Astrocyte (in vitro differentiated cells and primary cell): Measurements from ENCODE around the gene TLX2. TPM values are rescaled to one million over a fixed set of nuclear protein-coding genes. Genes with fewer than 3 reads are reported as not detected.

Experiments used
- DNase-seq: peaks from one replicate; pipeline ENCODE4 v3.0.0-alpha.2; 2010; ENCODE audit warnings: low read depth
- FAIRE-seq: peaks from 2 replicates; lab custom pipeline; 2011; peaks lifted over from hg19 to GRCh38; lab: Jason Lieb, UNC
- H2AFZ ChIP-seq: 2 replicates; pipeline ENCODE4 v1.6.0; 2012; ENCODE audit warnings: low read depth, low read length, inconsistent platforms
- H3K27ac ChIP-seq: 2 replicates; pipeline ENCODE4 v1.5.1; 2011; ENCODE audit warnings: low read depth, low read length, inconsistent platforms
- H3K27me3 ChIP-seq: 2 replicates; pipeline ENCODE4 v1.6.0; 2011; ENCODE audit warnings: low read length, inconsistent platforms; ENCODE audit not compliant: insufficient read depth
- H3K36me3 ChIP-seq: 2 replicates; pipeline ENCODE4 v1.5.1; 2011; ENCODE audit warnings: low read length, inconsistent platforms; ENCODE audit not compliant: insufficient read depth
- H3K4me1 ChIP-seq: 2 replicates; pipeline ENCODE4 v1.5.1; 2011; ENCODE audit warnings: low read length, inconsistent platforms; ENCODE audit not compliant: insufficient read depth
- H3K4me2 ChIP-seq: 2 replicates; pipeline ENCODE4 v1.6.0; 2012; ENCODE audit warnings: low read length, inconsistent platforms
- H3K4me3 ChIP-seq: 2 replicates; pipeline ENCODE4 v1.5.1; 2011; ENCODE audit warnings: low read depth, mild to moderate bottlenecking, low read length, inconsistent platforms; ENCODE audit not compliant: insufficient read depth
- H3K79me2 ChIP-seq: 2 replicates; pipeline ENCODE4 v1.6.0; 2012; ENCODE audit warnings: mild to moderate bottlenecking, low read length, inconsistent platforms; ENCODE audit not compliant: insufficient read depth
- H3K9ac ChIP-seq: 2 replicates; pipeline ENCODE4 v1.6.0; 2012; ENCODE audit warnings: mild to moderate bottlenecking, low read length, inconsistent platforms
- H3K9me3 ChIP-seq: 2 replicates; pipeline ENCODE4 v1.5.1; 2012; ENCODE audit warnings: low read depth, mild to moderate bottlenecking, low read length, inconsistent platforms; ENCODE audit not compliant: insufficient read depth
- H4K20me1 ChIP-seq: 2 replicates; pipeline ENCODE4 v1.6.0; 2012; ENCODE audit warnings: low read length, inconsistent platforms; ENCODE audit not compliant: insufficient read depth
- H3K27ac Mint-ChIP-seq: one replicate; pipeline ENCODE4 v1.8.0; 2021; ENCODE audit warnings: mild to moderate bottlenecking, mixed read lengths; ENCODE audit not compliant: unreplicated experiment
- H3K27me3 Mint-ChIP-seq: one replicate; pipeline ENCODE4 v1.8.0; 2021; ENCODE audit warnings: low read depth, mixed read lengths; ENCODE audit not compliant: unreplicated experiment
- H3K36me3 Mint-ChIP-seq: one replicate; pipeline ENCODE4 v1.8.0; 2021; ENCODE audit warnings: low read depth, mixed read lengths; ENCODE audit not compliant: unreplicated experiment
- H3K4me1 Mint-ChIP-seq: one replicate; pipeline ENCODE4 v1.8.0; 2021; ENCODE audit warnings: low read depth, mixed read lengths; ENCODE audit not compliant: unreplicated experiment
- H3K4me3 Mint-ChIP-seq: one replicate; pipeline ENCODE4 v1.8.0; 2021; ENCODE audit warnings: mild to moderate bottlenecking, moderate library complexity, mixed read lengths; ENCODE audit not compliant: unreplicated experiment
- H3K9me3 Mint-ChIP-seq: one replicate; pipeline ENCODE4 v1.8.0; 2021; ENCODE audit warnings: mild to moderate bottlenecking, mixed read lengths; ENCODE audit not compliant: unreplicated experiment
- CTCF ChIP-seq: IDR thresholded peaks from 2 replicates; pipeline ENCODE4 v1.5.1; 2011; ENCODE audit warnings: low read depth, mild to moderate bottlenecking, inconsistent platforms, low read length, moderate library complexity; ENCODE audit not compliant: insufficient read depth
- EZH2 ChIP-seq: IDR thresholded peaks from 2 replicates; pipeline ENCODE4 v1.6.1; 2012; ENCODE audit warnings: mild to moderate bottlenecking, low read length, inconsistent platforms; ENCODE audit not compliant: insufficient read depth
- total RNA-seq: library from RNA; stranded (reverse); gene quantifications from 2 replicates; pipeline ENCODE4 v1.2.1, GENCODE V29; 2021

TLX2 gene
- total RNA-seq, 1 donor from 2014 or later, result not detected

DNA sequence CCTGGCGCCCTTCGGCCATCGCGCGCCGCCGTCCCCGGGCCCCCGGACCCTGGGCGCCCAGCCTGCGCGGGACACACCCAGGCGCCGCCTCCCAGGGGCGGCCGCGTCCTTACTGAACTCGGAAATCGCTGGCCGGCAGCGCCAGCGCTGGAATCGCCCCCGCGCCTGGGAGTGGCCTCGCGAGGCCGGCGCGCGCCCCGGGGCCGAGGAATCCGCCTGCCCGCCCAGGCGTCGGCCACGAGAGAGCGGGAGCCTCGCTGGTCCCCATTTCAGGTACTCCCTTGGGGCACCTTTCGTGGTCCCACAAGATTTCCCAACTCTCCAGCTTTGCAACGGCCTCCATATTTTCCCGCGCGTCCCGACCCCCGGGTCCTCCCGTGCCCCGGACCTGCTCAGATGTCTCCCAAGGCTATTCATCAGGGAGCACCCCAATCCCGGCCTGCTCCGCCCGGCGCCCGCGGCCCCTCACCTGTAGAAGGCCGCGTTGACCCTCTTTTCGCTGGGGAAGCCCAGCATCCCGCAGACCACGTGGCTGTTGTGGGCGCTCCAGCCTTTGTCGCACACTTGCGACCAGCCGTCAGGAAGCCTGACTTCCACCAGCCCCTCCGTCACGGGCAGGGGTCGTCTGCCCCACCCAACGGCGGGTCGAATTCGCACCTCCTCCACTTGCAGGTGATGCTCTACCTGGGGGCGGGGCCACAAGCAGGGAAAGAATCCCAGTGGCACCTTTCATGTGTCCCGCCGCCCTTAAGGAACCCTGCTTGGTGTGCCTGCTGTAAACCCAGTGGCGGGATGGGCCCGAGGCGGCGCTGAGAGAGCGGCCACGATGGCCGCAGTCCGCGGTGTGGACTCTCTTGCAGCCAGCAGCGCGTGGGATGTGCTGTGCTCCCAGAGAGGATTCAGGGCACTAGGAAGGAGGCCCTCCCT lies 34.9 kb downstream of the TLX2 start:
- FAIRE-seq (no peak), DNase-seq (no peak)
- Mint-ChIP-seq H3K4me3 (peak overlapping the region; percentile 75), H3K27ac (no peak overlapping the region), H3K4me1 (peaks cover 9% of the 10 kb centered on the region), H3K9me3 (no peaks in the 10 kb centered on the region), H3K27me3 (peaks cover 7% of the 10 kb centered on the region), H3K36me3 (peaks cover 2% of the 10 kb centered on the region)
- Histone ChIP-seq H3K4me2 (peak overlapping the region; percentile 92), H3K9ac (peak overlapping the region; percentile 67), H3K9me3 (no peaks in the 10 kb centered on the region), H3K27me3 (no peaks in the 10 kb centered on the region), H3K79me2 (peaks cover 48% of the 10 kb centered on the region), H4K20me1 (peaks cover 6% of the 10 kb centered on the region), H3K27ac (peak overlapping the region; percentile 21), H2AFZ (peak overlapping the region; percentile 78), H3K36me3 (no peaks in the 10 kb centered on the region), H3K4me3 (peak overlapping the region; percentile 54), H3K4me1 (peaks cover 25% of the 10 kb centered on the region)
- no peak for TF ChIP-seq CTCF
- TF ChIP-seq EZH2, result no peak

- Histone ChIP-seq H2AFZ (no peak overlapping the region), H3K9ac (no peak overlapping the region), H3K4me1 (peaks cover 25% of the 10 kb centered on the region), H3K36me3 (no peaks in the 10 kb centered on the region), H3K9me3 (no peaks in the 10 kb centered on the region), H4K20me1 (peaks cover 6% of the 10 kb centered on the region), H3K27ac (no peak overlapping the region), H3K79me2 (peaks cover 54% of the 10 kb centered on the region), H3K4me2 (peak overlapping the region; percentile 92), H3K27me3 (no peaks in the 10 kb centered on the region), H3K4me3 (no peak overlapping the region)
- Mint-ChIP-seq H3K4me3 (peak overlapping the region; percentile 75), H3K27me3 (peaks cover 7% of the 10 kb centered on the region), H3K27ac (no peak overlapping the region), H3K36me3 (peaks cover 2% of the 10 kb centered on the region), H3K4me1 (peaks cover 9% of the 10 kb centered on the region), H3K9me3 (no peaks in the 10 kb centered on the region)
- FAIRE-seq (no peak), DNase-seq (no peak)
- TF ChIP-seq CTCF (no peak), EZH2 (no peak)
Observed at GRCh38 chr2:74550231-74550630, 36.0 kb downstream of the TLX2 start.

DNA sequence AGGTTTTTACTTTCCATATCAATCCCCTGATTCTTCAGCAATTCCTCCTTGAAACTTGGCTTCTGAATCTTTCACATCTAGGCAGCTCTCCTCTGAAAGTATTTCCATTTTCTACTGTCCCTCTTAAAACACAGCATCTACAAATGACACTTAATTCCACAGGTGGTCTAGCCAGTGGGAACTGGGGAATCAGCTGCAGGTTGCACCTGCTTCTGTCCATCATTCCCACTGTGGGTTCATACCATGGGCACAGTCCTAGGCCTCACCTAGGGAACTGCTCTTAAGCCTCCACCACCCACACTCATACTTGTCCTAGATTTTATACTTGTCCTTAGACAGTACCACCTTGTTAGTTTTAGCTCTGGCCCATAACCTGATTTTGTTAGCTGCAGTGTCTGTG lies 37.3 kb downstream of the TLX2 start:
- Mint-ChIP-seq H3K27ac (no peak overlapping the region), H3K4me3 (no peak overlapping the region), H3K36me3 (peaks cover 2% of the 10 kb centered on the region), H3K9me3 (no peaks in the 10 kb centered on the region), H3K4me1 (peaks cover 9% of the 10 kb centered on the region), H3K27me3 (peaks cover 7% of the 10 kb centered on the region)
- H4K20me1 ChIP-seq, result peaks cover 11% of the 10 kb centered on the region
- DNase-seq (no peak), FAIRE-seq (no peak)
- no peak overlapping the region for H3K27ac ChIP-seq
- peaks cover 67% of the 10 kb centered on the region for H3K79me2 ChIP-seq
- H3K36me3 ChIP-seq, result no peaks in the 10 kb centered on the region
- H3K27me3 ChIP-seq, result no peaks in the 10 kb centered on the region
- H3K4me3 ChIP-seq, result peak overlapping the region; percentile 85
- TF ChIP-seq EZH2 (no peak), CTCF (no peak)
- no peaks in the 10 kb centered on the region for H3K9me3 ChIP-seq
- peak overlapping the region; percentile 90 for H3K4me2 ChIP-seq
- peaks cover 33% of the 10 kb centered on the region for H3K4me1 ChIP-seq
- no peak overlapping the region for H2AFZ ChIP-seq
- no peak overlapping the region for H3K9ac ChIP-seq
